H1 (cell line): ENCODE results near the gene ANK2. TPM values are rescaled to one million over a fixed set of nuclear protein-coding genes. Genes with fewer than 3 reads are reported as not detected.

ENCODE experiments used
- CTCF ChIA-PET: fragments of 300-600 bp; sonication (Branson Sonifier 250); formaldehyde crosslinking; loops from one replicate; lab custom pipeline; 2021; ENCODE audit not compliant: partially characterized antibody; lab: Charles Lee
- POLR2A ChIA-PET: fragments of 300-600 bp; sonication (Branson Sonifier 250); formaldehyde crosslinking; loops from one replicate; lab custom pipeline; 2021; ENCODE audit warnings: inconsistent platforms; ENCODE audit not compliant: partially characterized antibody; lab: Charles Lee
- DNase-seq, 2 experiments: peaks; one replicate each; pipeline versions ENCODE4 v3.0.0 to v3.0.0-alpha.2; 2010 to 2022; ENCODE audit warnings: low spot score in 2 of 2, low read depth in 1 of 2, mixed read lengths in 1 of 2
- FAIRE-seq: peaks from 2 replicates; lab custom pipeline; 2011; peaks lifted over from hg19 to GRCh38; lab: Jason Lieb, UNC
- H2AFZ ChIP-seq: 2 replicates; pipeline ENCODE4 v1.8.1; 2012; ENCODE audit warnings: low read length, inconsistent platforms
- H2AK5ac ChIP-seq: 2 replicates; pipeline ENCODE4 v1.6.1; 2013; ENCODE audit warnings: low read depth, low read length
- H2BK120ac ChIP-seq: replicated peaks from 2 replicates; pipeline ENCODE3; 2013; ENCODE audit warnings: low read depth, low read length, inconsistent platforms
- H2BK12ac ChIP-seq: 2 replicates; pipeline ENCODE4 v1.6.1; 2013; ENCODE audit warnings: low read depth, low read length
- H2BK15ac ChIP-seq: 2 replicates; pipeline ENCODE4 v1.6.1; 2013; ENCODE audit warnings: low read length
- H2BK20ac ChIP-seq: 2 replicates; pipeline ENCODE4 v1.6.1; 2013; ENCODE audit warnings: low read length
- H2BK5ac ChIP-seq: 2 replicates; pipeline ENCODE4 v1.6.1; 2013; ENCODE audit warnings: low read depth, low read length
- H3K14ac ChIP-seq: 2 replicates; pipeline ENCODE4 v1.6.1; 2013; ENCODE audit warnings: inconsistent platforms; ENCODE audit not compliant: insufficient read length
- H3K18ac ChIP-seq: 2 replicates; pipeline ENCODE4 v1.6.1; 2013; ENCODE audit warnings: low read length; ENCODE audit errors: extremely low read depth
- H3K23ac ChIP-seq: 2 replicates; pipeline ENCODE4 v1.6.1; 2013; ENCODE audit warnings: inconsistent platforms; ENCODE audit not compliant: insufficient read length
- H3K23me2 ChIP-seq: 2 replicates; pipeline ENCODE4 v1.6.1; 2013; ENCODE audit warnings: low read depth, low read length
- H3K27ac ChIP-seq: 2 replicates; pipeline ENCODE4 v1.6.1; 2011; ENCODE audit warnings: low read depth, low read length, inconsistent platforms
- H3K27me3 ChIP-seq, 4 experiments: replicated peaks in 1 of 4; 1 replicate in 1 of 4; 2 replicates in 3 of 4; pipeline versions ENCODE4 v1.6.1 to v1.8.1; 2011 to 2013; ENCODE audit warnings: low read length in 3 of 4, mild to moderate bottlenecking in 3 of 4, inconsistent platforms in 2 of 4, mixed read lengths in 2 of 4, moderate library complexity in 1 of 4; ENCODE audit not compliant: control insufficient read depth in 3 of 4, insufficient read depth in 3 of 4; ENCODE audit errors: extremely low read depth in 1 of 4
- H3K36me3 ChIP-seq, 4 experiments: 2 replicates each; pipeline versions ENCODE4 v1.6.1 to v1.8.1; 2011 to 2013; ENCODE audit warnings: mild to moderate bottlenecking in 4 of 4, low read length in 3 of 4, moderate library complexity in 2 of 4, control low read depth in 1 of 4, inconsistent platforms in 1 of 4; ENCODE audit not compliant: insufficient read depth in 4 of 4, control insufficient read depth in 2 of 4
- H3K4ac ChIP-seq: replicated peaks from 2 replicates; pipeline ENCODE3; 2013; ENCODE audit warnings: low read length, low read depth, mixed read lengths, inconsistent platforms; ENCODE audit not compliant: insufficient read length
- H3K4me1 ChIP-seq, 4 experiments: replicated peaks in 1 of 4; 1 replicate in 1 of 4; 2 replicates in 3 of 4; pipeline versions ENCODE4 v1.6.1 to v1.8.1; 2011 to 2013; ENCODE audit warnings: low read length in 3 of 4, inconsistent platforms in 2 of 4, mixed read lengths in 1 of 4; ENCODE audit not compliant: insufficient read depth in 4 of 4, control insufficient read depth in 3 of 4
- H3K4me2 ChIP-seq, 2 experiments: 2 replicates each; pipeline versions ENCODE4 v1.6.1 to v1.8.1; 2011 to 2013; ENCODE audit warnings: low read depth in 2 of 2, low read length in 2 of 2, control low read depth in 1 of 2, inconsistent platforms in 1 of 2, mild to moderate bottlenecking in 1 of 2; ENCODE audit not compliant: insufficient read depth in 1 of 2
- H3K4me3 ChIP-seq, 4 experiments: fragments of 200-600, 300-600 bp in 1 of 4; sonication (generic), shearing (Covaris generic), sonication (Bioruptor Twin) in 1 of 4; 2 replicates each; pipeline versions ENCODE4 v1.5.1 to v1.8.1; 2011 to 2016; ENCODE audit warnings: low read length in 4 of 4, low read depth in 3 of 4, control low read depth in 2 of 4, inconsistent platforms in 2 of 4, mild to moderate bottlenecking in 2 of 4, mixed read lengths in 1 of 4, moderate library complexity in 1 of 4; ENCODE audit not compliant: insufficient read depth in 2 of 4; ENCODE audit errors: extremely low read depth in 1 of 4
- H3K56ac ChIP-seq: replicated peaks from 2 replicates; pipeline ENCODE3; 2013; ENCODE audit warnings: low read depth, mild to moderate bottlenecking, mixed read lengths, low read length, inconsistent platforms; ENCODE audit not compliant: insufficient read length
- H3K79me1 ChIP-seq: 2 replicates; pipeline ENCODE4 v1.6.1; 2013; ENCODE audit warnings: low read depth, low read length, control low read depth
- H3K79me2 ChIP-seq, 2 experiments: 2 replicates each; pipeline versions ENCODE4 v1.6.1 to v1.8.1; 2012 to 2013; ENCODE audit warnings: low read length in 2 of 2, mild to moderate bottlenecking in 2 of 2, inconsistent platforms in 1 of 2; ENCODE audit not compliant: insufficient read depth in 2 of 2, control insufficient read depth in 1 of 2
- H3K9ac ChIP-seq, 4 experiments: replicated peaks in 1 of 4; 1 replicate in 1 of 4; 2 replicates in 3 of 4; pipeline versions ENCODE4 v1.6.1 to v1.8.1; 2011 to 2013; ENCODE audit warnings: low read depth in 3 of 4, low read length in 3 of 4, control low read depth in 2 of 4, mild to moderate bottlenecking in 2 of 4, moderate library complexity in 2 of 4, inconsistent platforms in 1 of 4; ENCODE audit errors: extremely low read depth in 1 of 4
- H3K9me3 ChIP-seq, 2 experiments: 2 replicates each; pipeline versions ENCODE4 v1.6.1 to v1.8.1; 2012 to 2013; ENCODE audit warnings: mild to moderate bottlenecking in 2 of 2, moderate library complexity in 2 of 2, control low read depth in 1 of 2, inconsistent platforms in 1 of 2, low read depth in 1 of 2, low read length in 1 of 2, mixed read lengths in 1 of 2; ENCODE audit not compliant: insufficient read depth in 2 of 2
- H4K20me1 ChIP-seq, 2 experiments: replicated peaks in 1 of 2; 2 replicates each; pipeline versions ENCODE3 to v1.8.1; 2011 to 2013; ENCODE audit warnings: inconsistent platforms in 2 of 2, low read length in 2 of 2, mild to moderate bottlenecking in 1 of 2; ENCODE audit not compliant: insufficient read depth in 2 of 2, control insufficient read depth in 1 of 2
- H4K5ac ChIP-seq: 2 replicates; pipeline ENCODE4 v1.6.1; 2013; ENCODE audit warnings: low read length, low read depth, mixed read lengths, inconsistent platforms; ENCODE audit not compliant: insufficient read length
- H4K8ac ChIP-seq: 2 replicates; pipeline ENCODE4 v1.8.0; 2013; ENCODE audit warnings: mild to moderate bottlenecking, moderate library complexity, low read length, inconsistent platforms; ENCODE audit not compliant: insufficient read depth; ENCODE audit errors: extremely low read depth
- H4K91ac ChIP-seq: replicated peaks from 2 replicates; pipeline ENCODE3; 2013; ENCODE audit warnings: low read length, mixed read lengths, inconsistent platforms; ENCODE audit not compliant: insufficient read length
- EZH2 ChIP-seq: fragments of 200-600 bp; sonication (generic); IDR thresholded peaks from 2 replicates; pipeline ENCODE4 v1.7.1; 2012; ENCODE audit warnings: low read depth, mild to moderate bottlenecking, moderate library complexity, low read length, inconsistent platforms; ENCODE audit not compliant: severe bottlenecking
- WGBS, 2 experiments: shearing (Covaris generic) in 1 of 2; methylation state at CpG; one replicate each; pipeline versions ENCODE4 v1.1.6 to v1.1.7; 2013 to 2015; ENCODE audit warnings: low lambda C conversion rate in 2 of 2, mixed read lengths in 2 of 2, inconsistent platforms in 1 of 2, low coverage in 1 of 2, missing lambda C conversion rate in 1 of 2; ENCODE audit not compliant: insufficient replicate concordance in 2 of 2, insufficient coverage in 1 of 2, insufficient read length in 1 of 2; ENCODE audit errors: extremely low coverage in 1 of 2, missing lambda C conversion rate in 1 of 2; 5-methylcytosine and 5-hydroxymethylcytosine counted together
- polyA plus RNA-seq, 7 experiments: library from polyadenylated mRNA; depleted of rRNA in 3 of 7; stranded (reverse) in 5 of 7; unstranded in 2 of 7; fragments of >200 nt in 5 of 7; fragments of 200-250 nt in 2 of 7; gene quantifications; 1 replicate in 5 of 7; 2 replicates in 1 of 7; 4 replicates in 1 of 7; pipeline versions ENCODE4 v1.2.1 to v1.2.3, GENCODE V29; 2011 to 2013; ENCODE audit warnings: missing spikeins in 2 of 7, mixed read lengths in 2 of 7
- total RNA-seq: library from RNA; stranded (reverse); fragmentation: NEBNext Ultra II Directional; extraction: Animal tissue kit (Norgen Biotek cat#: 25700); gene quantifications from 2 replicates; pipeline ENCODE4 v1.2.1, GENCODE V29; 2021

ANK2 gene
- total and polyA plus RNA-seq, 2 of the 8 experiments (the other 6 are each of a cell fraction or from before 2014, with no cell fraction given) = 14.2 to 35.1 TPM

DNA sequence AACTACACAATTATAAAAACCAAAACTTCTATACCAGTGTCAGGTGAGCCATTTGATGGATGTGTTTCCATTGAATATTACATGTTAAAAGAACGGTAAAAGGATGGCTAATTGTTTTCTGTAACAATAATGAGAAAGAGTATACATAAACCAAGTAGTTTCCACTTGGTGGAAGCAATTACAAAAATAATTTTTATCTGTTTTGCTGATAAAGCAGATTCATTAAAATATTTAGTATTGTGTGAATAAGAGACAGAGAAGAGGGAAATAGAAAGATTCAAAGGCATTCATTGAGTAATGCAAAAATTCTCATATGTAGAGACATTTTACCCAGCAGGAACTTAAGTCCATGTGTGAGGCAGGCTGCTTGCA, 95.7 kb downstream of the ANK2 start:
- no peak overlapping the region for H2BK15ac ChIP-seq
- no peak for TF ChIP-seq EZH2

More for the DNA sequence above, 95.7 kb downstream of the ANK2 start:
- Histone ChIP-seq H3K9ac (no peak overlapping the region), H3K4me3 (peak overlapping the region in 3 of 4 experiments; percentile 26 to 45 (median 35); a peak in 4 of 8 replicates), H2AK5ac (no peak overlapping the region), H3K4ac (no peak overlapping the region), H3K27me3 (no peaks in the 10 kb centered on the region), H3K79me1 (no peaks in the 10 kb centered on the region; the same call in 1 of the 2 replicates), H2BK20ac (no peak overlapping the region), H3K27ac (no peak overlapping the region), H3K4me1 (peaks cover 10 to 30% (median 20%) of the 10 kb centered on the region in 4 experiments), H2BK5ac (no peak overlapping the region), H3K23me2 (no peaks in the 10 kb centered on the region), H2AFZ (no peak overlapping the region), H3K36me3 (no peaks in the 10 kb centered on the region), H2BK12ac (no peak overlapping the region), H4K8ac (no peak overlapping the region), H4K91ac (no peak overlapping the region), H3K23ac (no peak overlapping the region), H3K18ac (no peak overlapping the region), H3K56ac (no peak overlapping the region), H4K20me1 (no peaks in the 10 kb centered on the region), H3K14ac (no peak overlapping the region), H3K4me2 (peak overlapping the region; percentile 48 to 75), H3K9me3 (no peaks in the 10 kb centered on the region), H4K5ac (peak overlapping the region; percentile 87), H3K79me2 (peaks cover 0 to 3% of the 10 kb centered on the region in 2 experiments; a peak in 1 of 4 replicates), H2BK120ac (no peak overlapping the region)
- DNase-seq (no peak), FAIRE-seq (peak; percentile 28)
- ChIA-PET POLR2A (interaction anchor here (1.2 kb wide), 1 partner anchor 13 kb away, joined by 3 read pairs; no protein-coding TSS in a partner anchor), CTCF (interaction anchor here (1.0 to 1.5 kb wide), 2 partner anchors 16 to 18 kb away, joined by 3 read pairs; no protein-coding TSS in a partner anchor)
- 48% methylated on average over 1 of the region's 1 CpG; no CpG with 5 or more reads in 1 of the 2 experiments for WGBS, 2 experiments
